Amniotic stem cell (primary cell): ENCODE results near the gene UBA6.
"Not testable (repeated sequence)": the region's sequence is repeated elsewhere in the genome, so short reads cannot be mapped to it uniquely, and the experiment has no call there.

Source experiments
- DNase-seq: peaks from one replicate; lab custom pipeline; 2025; lab: John Stamatoyannopoulos, UW

UBA6 gene

DNA sequence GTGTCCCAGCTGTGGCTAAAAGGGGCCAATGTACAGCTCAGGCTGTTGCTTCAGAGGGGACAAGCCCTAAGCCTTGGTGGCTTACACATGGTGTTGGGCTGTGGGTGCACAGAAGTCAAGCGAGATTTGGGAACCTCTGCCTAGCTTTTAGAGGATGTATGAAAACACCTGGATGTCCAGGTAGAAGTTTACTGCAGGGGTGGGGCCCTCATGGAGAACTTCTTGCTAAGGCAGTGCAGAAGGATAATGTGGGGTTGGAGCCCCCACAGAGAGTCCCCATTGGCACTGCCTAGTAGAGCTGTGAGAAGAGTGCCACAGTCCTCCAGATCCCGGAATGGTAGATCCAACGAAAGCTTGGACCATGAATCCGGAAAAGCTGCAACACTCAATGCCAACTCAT lies 40.5 kb downstream of the UBA6 start:
- no peak for DNase-seq

DNA sequence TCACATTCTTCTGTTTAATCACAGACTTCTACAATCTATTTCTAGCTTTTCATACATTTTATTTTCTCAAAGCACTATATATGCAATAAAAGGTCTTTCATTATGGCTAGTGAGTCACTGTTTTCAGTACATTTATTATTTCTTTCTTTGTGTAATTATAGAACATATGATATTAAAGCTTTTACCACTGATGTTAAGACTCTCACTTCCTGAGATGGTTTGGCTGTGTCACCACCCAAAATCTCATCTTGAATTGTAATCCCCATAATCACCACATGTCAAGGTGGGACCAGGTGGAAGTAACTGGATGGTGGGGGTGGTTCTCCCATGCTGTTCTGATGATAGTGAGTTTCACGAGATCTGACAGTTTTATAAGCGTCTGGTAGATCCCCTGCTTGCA lies 41.9 kb downstream of the UBA6 start:
- DNase-seq = no peak

DNA sequence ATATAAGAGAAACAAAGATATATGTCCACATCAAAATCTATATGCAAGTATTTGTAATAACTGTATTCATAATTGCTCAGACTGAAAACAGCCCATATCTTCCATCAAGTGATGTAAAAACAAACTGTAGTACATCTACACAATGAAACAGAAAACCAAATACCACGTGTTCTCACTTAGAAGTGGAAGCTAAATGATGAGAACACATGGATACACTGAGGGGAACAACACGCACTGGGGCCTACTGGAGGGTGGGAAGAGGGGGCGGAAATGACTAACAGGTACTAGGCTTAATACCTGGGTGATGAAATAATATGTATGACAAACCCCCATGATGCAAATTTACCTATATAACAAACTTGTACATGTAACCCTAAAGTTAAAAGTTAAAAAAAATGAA lies 42.7 kb downstream of the UBA6 start:
- DNase-seq = no peak

GRCh38 chr4:67651536-67651935 lies 49.4 kb downstream of the UBA6 start:
- no peak for DNase-seq

GRCh38 chr4:67638136-67638535 lies 62.8 kb downstream of the UBA6 start:
- DNase-seq = no peak

- not testable (repeated sequence) for DNase-seq
Observed at GRCh38 chr4:67636978-67637377, 64.0 kb downstream of the UBA6 start.

GRCh38 chr4:67635331-67635730 lies 65.6 kb downstream of the UBA6 start:
- DNase-seq = no peak

DNA sequence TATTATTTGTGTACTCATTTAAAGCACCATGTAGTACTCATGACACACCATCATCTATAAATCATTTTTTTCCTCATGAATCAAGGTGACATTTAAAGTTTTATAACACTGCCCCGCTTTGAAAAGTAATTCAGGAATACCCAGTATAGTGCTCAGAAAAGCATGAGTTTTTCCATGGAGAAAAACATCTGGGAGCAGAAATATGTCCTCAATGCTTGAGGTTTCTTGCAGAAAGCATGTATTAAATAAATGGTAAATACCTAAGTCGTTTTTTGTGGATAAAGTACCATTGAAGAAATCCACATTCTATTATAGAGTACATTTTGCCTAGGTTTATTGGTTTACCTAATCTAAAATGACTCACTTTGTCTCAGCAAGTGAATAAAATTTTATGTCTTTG lies 66.2 kb downstream of the UBA6 start:
- no peak for DNase-seq

DNA sequence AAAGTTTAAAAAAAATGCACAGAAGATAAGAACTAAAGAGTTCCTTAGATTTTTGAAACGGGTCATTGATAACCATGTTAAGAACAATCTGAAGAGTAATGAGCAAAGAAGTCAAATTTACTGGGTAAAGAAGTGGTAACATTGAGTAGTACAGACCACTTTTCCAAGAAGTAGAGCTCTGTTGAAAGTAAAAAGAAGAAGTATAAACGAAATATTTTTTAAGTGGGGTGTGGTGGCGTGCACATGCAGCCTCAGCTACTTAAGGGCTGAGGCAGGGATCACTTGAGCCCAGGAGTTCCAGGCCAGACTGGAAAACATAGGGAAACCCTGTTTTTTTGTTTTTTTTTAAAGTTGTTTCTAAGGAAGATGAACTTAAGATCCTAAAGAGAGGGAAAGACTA lies 68.5 kb downstream of the UBA6 start:
- no peak for DNase-seq

DNA sequence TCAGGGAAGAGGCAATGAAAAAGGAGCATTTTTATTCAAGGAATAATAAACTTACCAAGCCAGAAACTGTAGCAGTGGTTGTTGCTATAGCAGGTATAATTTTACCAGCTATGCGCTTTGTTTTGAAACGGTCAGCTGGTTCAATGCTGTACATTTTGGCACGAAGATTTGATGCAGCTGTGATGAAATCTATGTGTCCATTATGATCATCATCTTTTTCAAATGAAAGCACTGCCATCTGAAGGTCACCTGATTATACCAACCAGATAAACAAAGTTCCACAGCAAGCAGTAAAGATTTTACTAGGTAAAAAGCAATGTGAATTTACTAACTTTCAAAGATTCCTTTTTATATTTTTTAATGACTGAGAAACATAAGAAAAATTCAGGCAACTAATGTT lies 76.0 kb downstream of the UBA6 start:
- DNase-seq = no peak

GRCh38 chr4:67616478-67616877 lies 84.5 kb downstream of the UBA6 start:
- DNase-seq = no peak

DNA sequence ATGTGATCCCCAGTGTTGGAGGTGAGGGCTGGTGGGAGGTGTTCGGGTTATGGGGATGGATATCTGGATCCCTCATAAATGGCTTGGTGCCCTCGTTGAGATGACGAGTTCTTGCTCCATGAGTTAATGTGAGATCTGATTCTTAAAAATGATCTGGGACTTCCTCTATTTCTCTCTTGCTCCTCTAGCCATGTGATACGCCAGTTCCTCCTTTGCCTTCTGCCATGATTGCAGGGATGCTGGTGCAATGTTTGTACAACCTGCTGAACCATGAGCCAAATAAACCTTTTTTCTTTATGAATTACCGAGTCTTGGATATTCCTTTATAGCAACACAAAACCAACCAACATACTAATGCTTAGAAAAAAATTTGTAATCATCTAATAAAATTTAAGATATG lies 85.8 kb downstream of the UBA6 start:
- DNase-seq = no peak

- no peak for DNase-seq
Observed at GRCh38 chr4:67614186-67614585, 86.8 kb downstream of the UBA6 start.

DNA sequence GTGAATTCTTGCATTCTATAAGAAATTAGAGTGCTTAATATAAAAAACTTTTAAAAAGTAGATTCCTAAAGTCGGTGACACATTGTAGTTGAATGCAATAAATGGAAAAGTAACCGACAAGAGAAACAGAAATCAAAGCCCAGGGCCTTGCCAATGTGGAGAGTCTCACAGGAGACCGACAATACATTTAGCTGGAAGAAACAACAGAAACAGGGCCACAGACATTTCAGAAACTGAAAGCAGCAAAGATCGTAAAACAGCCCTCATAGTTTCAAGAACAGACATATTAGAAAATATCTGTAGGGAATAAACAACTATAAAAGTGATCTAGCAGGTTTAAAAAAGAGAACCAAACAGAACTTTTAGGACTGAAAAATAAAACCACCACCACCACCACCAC lies 92.9 kb downstream of the UBA6 start:
- DNase-seq = no peak

DNA sequence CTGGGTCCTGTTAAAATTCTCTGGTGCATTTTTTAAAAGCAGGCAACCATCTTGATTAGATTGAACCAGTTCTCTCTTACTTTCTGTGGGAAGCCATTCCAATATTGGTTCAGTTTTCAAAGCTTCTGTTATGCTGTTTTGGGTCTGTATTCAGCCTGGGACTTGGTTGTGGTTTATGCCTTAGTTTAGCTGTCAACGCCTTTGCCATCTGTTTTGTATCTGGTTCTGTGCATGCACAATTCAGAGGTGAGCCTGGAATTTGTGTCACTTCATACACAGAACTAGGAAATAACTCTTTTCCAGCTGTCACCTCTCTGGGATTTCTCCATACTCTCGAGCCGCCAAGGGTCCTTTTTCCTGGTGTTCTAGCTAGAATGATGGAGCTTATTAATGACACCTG lies 96.2 kb downstream of the UBA6 start:
- DNase-seq = no peak

GRCh38 chr4:67604029-67604381 lies 97.0 kb downstream of the UBA6 start:
- DNase-seq = no peak

GRCh38 chr4:67603310-67604028 lies 97.5 kb downstream of the UBA6 start:
- no peak for DNase-seq

DNA sequence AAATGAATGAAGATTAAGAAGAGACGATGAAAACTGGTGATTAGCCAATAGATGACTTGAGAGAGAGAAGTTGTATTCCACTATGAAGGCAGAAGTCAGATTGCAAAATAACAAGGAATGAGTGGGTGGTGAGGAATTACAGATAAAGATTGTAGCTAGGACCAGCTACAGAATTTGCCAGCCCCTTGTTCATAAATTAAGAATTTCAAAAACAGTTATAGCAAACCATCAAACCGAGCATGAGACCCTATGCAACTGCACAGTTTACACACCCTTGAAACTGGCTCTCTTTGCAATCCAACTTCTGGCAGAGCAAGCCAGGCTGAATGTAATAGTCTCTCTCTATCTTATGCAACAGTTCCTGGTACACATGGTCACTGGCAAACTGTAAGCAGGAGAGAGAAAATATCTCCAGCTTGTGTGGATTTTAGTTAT lies 107.2 kb downstream of the UBA6 start:
- no peak for DNase-seq

DNA sequence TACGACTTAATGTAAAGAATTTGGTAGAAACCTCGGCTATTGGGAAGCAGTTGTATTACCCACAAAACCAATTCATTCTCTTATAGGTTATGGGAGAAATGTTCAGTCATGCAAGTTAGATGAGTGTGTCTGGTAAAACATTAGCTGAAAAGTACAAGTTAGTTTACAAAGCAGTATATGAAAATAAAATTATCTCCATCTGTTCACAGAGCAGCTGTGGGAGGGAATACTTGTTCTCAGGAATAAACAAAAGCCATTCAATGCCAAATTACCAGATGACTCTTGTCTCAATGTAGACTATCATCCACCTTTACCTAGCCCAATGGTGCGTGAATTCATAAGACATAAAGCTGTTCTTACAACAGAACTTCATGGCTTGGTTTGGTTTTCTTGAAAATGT lies 113.8 kb downstream of the UBA6 start:
- DNase-seq = no peak

DNA sequence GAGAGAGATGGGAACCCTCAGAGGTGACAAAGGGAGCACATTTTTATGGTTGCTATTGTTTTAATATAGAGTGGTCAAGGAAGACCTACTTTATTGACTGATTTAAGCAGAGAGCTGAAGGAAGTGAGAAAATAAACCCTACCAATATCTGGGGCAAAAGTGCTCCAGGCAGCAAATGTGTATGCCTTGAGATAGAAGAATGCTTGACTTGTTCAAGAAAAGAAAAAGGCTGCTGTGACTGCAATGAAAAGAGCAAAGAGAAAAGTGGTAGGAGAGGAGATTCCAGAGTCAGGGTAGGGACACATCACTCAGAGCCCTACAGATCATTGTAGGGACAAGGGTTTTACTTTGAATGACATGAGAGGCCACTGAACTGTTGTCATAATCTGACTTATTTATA lies 116.5 kb downstream of the UBA6 start:
- no peak for DNase-seq

GRCh38 chr4:67581913-67582312 lies 119.0 kb downstream of the UBA6 start:
- no peak for DNase-seq

DNA sequence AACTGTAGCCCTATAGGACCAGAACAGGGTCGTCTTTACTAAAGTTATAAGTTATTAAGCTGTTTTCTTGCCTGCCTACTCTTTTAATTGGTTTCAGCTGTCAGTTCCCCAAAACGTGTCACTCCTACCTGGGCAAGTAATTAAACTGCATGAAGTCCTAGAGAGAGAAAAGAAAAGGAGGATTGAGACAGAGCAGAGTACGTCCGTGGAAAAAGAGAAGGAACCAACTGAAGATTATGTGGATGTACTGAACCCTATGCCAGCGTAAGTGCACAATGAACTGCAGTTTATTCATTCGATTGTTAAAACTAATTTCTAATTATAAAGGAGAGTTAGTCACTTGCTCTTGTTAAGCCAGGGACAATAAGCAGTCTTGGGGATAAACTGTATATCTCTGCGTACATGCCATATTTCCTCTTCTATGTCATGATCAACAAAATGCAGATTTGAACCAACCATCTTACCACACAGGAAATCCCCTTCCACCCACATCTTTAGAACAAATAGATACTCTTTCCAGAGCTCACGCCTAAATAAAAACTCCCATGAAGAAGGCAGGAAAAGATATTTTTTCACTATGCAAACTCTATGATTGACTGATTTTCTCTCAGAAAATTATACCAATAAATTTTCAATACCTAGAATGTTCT lies 119.6 kb downstream of the UBA6 start:
- no peak for DNase-seq

DNA sequence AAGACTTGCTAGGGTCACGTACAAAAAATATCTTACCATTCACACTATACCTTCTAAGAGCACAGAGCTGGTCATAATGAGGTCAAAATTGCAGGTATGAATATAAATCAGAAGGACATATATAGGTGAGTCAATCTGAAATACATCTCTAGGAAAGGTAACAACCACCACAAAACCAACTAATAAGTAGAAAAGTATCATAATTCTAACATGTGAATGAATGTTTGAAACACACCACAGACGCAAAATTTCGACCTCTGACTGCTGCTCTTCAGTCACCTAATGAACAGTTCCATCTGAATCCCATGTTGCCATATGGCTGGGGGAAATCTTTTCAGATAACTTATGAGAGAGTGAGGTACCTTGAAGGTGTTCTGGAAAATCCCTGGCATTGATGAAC lies 120.4 kb downstream of the UBA6 start:
- no peak for DNase-seq

- no peak for DNase-seq
Observed at GRCh38 chr4:67576538-67576937, 124.4 kb downstream of the UBA6 start.
